HG03378 (cell line): ENCODE measurements around the gene TPD52L1.

Experiments used
- ATAC-seq: cut with Tn5 transposase; IDR thresholded peaks from one replicate; pipeline ENCODE4 v1.9.1; 2021; ENCODE audit warnings: mild to moderate bottlenecking, moderate library complexity; ENCODE audit not compliant: unreplicated experiment

The TPD52L1 gene

DNA sequence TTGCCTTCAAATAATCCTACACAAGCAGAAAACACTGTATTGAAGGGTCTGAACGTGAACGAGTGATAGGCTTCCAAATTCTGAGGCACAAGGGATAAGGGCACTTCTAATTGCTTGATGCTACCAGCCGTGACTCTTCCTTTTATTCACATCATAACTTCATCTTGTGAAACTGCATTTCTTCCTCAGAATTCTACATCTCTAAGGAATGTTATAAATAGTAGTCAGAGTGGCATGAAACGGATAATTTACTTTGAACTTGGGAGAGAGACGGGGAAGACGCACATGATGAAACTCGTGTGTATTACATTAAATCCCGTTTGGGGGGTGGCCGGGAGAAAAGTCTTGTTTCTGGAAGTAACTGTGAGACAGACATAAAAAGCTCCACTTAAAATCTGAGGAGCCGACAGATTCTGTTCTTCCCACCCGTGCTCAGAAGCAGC, 147.4 kb downstream of the TPD52L1 start:
- no peak for ATAC-seq

DNA sequence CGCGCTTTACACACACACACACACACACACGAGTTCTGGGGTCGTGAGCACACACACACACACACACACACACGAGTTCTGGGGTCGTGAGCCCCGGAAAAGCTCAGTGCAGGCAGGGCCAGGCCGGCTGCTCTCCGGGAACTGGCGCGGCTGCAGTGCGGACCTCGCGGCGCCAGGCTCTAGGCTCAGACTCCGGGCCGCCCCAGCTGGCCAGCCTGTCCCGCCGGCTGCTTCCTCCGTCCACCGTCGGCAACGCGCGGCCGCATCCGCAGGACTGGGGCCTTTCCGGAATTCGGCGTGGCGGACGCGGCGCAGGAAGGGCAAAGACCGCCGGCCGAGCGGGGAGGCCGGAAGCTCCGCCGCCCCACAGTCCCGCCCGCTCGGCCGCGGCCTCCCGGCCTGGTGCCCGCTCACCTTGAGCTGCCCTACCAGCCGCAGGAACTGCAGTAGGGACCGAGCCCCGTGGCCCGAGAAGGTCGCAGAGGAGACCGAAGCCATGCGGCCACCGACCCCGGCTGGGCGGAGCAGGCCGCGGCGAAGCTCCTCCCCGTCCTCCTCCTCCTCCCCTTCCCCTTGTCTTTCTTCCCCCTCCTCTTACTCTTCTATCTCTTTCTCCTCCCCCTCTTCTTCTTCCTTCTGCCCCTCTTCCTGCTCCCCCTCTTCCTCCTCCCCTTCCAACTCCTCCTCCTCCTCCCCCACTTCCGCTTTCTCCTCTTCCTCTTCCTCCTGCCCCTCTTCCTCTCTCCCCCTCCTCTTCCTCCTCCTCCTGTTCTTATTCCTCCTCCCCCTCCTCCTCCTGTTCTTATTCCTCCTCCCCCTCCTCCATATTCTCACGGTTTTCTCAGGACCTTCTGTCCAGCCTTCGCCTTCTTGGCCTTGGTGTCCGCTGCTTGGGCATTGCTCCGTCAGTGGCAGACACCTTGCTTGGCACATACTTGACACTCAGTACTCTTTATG, 148.1 kb downstream of the TPD52L1 start, which contains the start of gene HDDC2:
Gene HDDC2, minus strand, starts transcription at position 533 of the 957 bp plus-strand sequence. Its CDS starts 35 bp downstream, at position 498.
- peak; percentile 72 for ATAC-seq

DNA sequence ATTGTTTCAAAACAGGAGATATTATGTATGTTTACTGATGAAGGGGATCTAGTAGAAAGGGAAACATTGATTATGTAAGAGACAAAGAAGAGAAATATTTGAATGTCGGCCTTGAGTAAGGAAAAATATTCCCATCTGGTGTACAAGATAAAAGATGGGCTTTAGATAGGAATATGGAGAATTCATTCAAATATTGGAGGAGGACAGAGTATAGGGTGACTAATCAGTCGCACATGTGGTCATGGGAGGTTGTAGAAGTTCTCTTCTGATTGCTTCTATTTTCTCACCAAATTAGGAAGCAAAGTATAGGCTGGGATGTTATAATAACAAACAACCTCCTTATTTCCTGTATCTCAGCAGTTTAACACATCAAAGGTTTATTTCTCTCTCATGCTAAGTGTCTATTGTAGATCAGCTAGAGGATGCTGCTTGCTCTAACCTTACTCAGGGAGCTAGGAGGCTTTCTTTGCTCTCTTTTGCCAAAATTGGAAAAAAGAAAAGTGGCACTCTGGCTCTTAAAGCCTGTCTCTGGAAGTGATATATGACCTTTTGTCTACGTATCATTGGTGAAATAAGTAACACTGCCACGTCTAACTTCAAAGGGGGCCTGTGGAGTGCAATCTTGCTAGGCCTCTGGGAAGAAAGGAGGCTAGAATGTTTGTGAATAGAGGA, 149.4 kb downstream of the TPD52L1 start:
- ATAC-seq = no peak

DNA sequence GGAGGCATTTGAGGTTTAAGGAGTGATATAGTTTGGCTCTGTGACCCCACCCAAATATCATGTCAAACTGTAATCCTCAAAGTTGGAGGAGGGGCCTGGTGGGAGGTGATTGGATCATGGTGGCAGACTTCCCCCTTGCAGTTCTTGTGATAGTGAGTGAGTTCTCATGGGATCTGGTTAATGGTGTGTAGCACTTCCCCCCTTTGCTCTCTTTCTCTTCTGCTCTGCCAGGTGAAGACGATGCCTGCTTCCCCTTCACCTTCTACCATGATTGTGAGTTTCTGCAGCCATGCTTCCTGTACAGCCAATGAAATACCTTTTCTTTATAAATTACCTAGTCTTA, 149.9 kb downstream of the TPD52L1 start:
- no peak for ATAC-seq

- ATAC-seq = no peak
Measured at GRCh38 chr6:125304970-125305660, 151.5 kb downstream of the TPD52L1 start.

GRCh38 chr6:125306756-125307149, 153.2 kb downstream of the TPD52L1 start:
- no peak for ATAC-seq

DNA sequence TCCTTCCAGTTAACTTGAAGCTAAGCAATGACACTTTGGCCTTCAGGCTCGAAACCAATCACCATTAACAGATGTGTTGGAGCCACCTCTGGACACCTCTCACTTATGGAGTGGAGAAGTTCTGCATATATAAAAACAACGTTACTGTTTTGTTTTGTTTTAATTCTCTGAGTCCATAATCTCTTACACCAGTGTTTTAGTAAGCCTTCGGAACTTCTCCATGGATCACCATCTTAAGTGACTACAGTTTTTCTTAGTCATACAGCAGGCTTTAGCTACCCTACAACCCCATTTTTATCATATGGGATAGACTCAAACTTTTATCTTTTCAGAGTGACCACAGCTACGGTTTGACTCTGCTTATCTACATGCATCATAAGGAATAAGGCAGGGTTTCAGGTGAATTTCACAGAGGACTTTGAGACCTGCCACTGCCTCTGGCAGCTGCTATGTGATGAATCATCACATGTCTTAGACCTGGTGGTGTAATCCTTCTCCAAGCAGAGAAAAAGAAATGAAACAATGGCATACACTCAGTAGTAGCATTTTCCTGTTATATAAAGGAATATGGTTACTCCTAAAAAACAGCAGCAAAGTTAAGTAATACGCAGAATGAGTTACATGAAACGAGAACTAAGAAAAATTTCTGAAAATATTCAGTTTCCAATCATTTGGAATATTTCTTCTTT, 153.7 kb downstream of the TPD52L1 start:
- no peak for ATAC-seq

DNA sequence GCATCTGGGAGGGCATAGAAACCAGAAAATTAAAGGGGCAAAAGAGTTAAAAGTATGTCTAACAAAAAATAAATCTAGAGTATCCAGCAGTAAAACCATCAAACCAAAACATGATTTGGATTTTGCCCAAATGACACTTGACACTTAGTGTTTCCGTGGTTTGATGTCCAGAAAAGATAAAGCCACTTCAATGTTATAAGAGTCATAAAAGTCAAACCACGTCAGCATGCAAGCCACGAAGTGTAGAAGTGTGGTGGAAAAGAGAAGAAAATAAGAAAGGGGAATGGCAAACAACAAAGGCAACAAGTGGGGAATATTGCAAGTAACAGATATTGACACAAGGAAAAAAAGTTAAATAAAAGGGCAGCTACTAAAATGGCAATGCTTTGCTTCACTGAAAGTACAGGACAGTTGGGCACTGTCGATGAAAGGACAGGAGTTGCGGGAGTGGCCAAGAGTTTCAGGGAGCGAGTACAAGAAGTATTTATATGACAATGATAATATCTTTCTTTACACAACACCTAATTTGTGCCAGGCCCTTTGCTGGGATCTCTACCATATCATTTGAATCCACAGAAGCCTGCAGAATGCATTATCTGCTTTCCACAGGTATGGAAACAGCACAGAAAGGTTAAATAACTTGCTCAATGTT, 154.5 kb downstream of the TPD52L1 start:
- ATAC-seq = no peak

DNA sequence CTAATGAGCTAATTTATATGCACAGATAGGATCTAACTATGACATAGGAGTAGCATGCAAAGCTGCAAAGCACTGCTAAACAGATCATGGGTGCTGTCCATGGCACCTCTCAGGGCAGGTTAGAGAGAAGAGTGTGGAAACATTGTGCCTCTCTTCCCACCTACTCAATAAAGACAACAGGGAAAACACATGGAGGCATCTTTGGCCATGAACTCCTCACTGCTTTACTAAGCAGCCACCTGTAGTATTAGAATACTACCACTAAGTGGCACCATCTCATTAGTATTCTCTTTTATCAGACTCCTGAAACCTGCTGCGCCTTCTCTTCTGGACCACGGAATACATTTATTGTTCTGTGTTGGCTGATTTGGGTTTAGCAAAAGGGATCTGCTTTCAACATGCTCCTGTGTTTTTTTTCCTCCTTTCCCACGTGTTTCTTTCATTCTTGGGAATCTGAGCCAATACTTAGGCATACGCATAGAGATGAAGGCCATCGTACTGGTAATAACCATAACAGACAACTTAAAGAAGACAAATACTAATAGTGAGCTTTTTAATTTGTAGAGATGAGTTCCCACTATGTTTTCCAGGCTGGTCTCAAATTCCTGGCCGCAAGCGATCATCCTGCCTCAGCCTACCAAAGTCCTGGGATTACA, 157.5 kb downstream of the TPD52L1 start:
- peak; percentile 91 for ATAC-seq

- no peak for ATAC-seq
Measured at GRCh38 chr6:125312478-125312877, 158.9 kb downstream of the TPD52L1 start.

DNA sequence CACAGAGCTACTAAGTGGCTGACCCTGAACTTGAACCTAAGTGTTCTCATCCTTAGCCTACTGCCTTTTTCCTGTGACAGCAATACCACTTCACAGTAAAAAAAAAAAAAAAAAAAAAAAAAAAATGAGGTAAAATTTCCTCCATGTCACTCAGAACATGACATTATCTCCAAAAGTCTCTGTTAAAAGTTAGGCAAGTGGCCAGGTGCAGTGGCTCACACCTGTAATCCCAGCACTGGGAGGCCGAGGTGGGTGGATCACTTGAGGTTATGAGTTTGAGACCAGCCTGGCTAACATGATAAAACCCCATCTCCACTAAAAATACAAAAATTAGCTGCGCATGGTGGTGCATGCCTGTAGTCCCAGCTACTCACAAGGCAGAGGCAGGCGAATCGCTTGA, 159.4 kb downstream of the TPD52L1 start:
- no peak for ATAC-seq
